Measurements from ENCODE around the gene ZNF423. TPM values are rescaled to one million over a fixed set of nuclear protein-coding genes. Genes with fewer than 3 reads are reported as not detected.

The ZNF423 gene
- total and polyA plus RNA-seq, 2 experiments from 2014 or later = 12.3 to 22.2 TPM

DNA sequence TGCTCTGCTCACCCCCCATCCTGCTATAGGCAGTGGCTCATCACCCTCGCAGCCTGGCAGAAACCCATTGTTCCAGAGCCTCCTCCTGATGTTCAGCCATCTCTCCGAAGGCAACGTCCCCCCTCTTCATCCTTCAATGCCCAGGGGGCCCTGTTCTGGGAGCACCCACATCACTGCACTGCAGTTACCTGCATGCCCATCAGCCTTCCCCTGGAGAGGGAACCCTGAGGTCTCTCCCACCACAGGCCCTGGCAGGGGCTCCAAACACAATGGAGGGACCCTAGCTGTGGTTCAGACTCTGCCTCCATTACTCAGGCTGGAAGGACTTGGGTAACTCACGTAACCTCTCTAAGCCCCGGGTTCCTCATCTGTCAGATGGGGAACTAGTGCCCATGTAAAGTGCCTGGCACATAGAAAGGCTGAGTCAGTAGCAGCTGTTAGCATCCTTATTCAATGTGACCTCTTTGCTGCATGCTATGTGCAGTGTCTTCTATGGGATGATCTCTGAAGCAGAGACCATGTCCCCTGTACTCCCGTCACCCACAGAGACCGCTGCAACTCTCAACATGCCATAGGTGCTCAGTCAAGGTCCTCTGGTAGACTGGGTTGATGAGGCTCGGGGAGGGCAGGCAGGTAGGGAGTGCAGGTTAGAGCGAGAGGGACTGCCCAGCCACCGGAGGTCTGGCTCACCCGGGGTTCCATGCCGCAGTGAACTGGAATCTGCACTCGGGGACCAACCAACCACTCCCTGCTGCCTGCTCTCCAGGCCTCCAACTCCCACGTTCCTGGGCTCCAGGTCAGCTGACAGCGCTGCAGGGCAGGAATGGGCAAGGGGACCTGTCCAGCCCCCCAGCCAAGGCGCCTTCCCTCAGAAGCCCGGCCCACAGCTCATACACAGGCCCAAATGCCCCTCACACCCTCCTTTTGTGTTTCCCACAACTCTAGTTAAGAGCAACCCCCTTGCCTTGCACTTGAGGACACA lies 233.2 kb downstream of the ZNF423 start:
- Histone ChIP-seq H3K9me3 (ENCODE audit: low read depth) (no peaks in the 10 kb centered on the region), H3K36me3 (no peaks in the 10 kb centered on the region), H3K27ac (peak overlapping the region; percentile 28), H3K4me3 (no peak overlapping the region), H3K27me3 (no peaks in the 10 kb centered on the region), H3K4me1 (ENCODE audit: low read depth) (peaks cover 23% of the 10 kb centered on the region)
- TF ChIP-seq, protein P1, sequence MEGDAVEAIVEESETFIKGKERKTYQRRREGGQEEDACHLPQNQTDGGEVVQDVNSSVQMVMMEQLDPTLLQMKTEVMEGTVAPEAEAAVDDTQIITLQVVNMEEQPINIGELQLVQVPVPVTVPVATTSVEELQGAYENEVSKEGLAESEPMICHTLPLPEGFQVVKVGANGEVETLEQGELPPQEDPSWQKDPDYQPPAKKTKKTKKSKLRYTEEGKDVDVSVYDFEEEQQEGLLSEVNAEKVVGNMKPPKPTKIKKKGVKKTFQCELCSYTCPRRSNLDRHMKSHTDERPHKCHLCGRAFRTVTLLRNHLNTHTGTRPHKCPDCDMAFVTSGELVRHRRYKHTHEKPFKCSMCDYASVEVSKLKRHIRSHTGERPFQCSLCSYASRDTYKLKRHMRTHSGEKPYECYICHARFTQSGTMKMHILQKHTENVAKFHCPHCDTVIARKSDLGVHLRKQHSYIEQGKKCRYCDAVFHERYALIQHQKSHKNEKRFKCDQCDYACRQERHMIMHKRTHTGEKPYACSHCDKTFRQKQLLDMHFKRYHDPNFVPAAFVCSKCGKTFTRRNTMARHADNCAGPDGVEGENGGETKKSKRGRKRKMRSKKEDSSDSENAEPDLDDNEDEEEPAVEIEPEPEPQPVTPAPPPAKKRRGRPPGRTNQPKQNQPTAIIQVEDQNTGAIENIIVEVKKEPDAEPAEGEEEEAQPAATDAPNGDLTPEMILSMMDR (IDR thresholded peaks at IDR 0.05; ENCODE audit: low read depth, low read length) = no peak
- DNase-seq (ENCODE audit: low read depth in 1 of 2, low spot score in 1 of 2) = no peak

DNA sequence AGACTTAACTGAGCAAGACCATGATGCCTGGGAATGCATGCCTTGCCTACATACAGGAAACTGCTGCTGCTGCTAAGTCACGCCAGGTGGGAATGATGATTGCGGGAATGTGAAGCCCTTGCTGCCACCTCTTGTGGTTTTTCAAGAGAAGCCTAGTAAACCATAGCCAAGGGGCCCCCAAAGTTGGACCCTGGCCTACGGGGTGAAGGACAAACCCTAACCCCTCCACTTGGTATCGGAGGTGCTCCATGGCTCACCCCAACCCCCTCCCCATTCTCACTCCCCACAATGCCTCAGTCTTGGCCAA lies 233.9 kb downstream of the ZNF423 start:
- DNase-seq (ENCODE audit: low read depth in 1 of 2, low spot score in 1 of 2) = no peak
- H3K27me3 ChIP-seq = no peaks in the 10 kb centered on the region
- H3K9me3 ChIP-seq (ENCODE audit: low read depth) = no peaks in the 10 kb centered on the region
- H3K4me1 ChIP-seq (ENCODE audit: low read depth) = peaks cover 23% of the 10 kb centered on the region
- no peaks in the 10 kb centered on the region for H3K36me3 ChIP-seq
- TF ChIP-seq, protein P1 (IDR thresholded peaks at IDR 0.05; ENCODE audit: low read depth, low read length) = no peak
- no peak overlapping the region for H3K4me3 ChIP-seq
- H3K27ac ChIP-seq = no peak overlapping the region

DNA sequence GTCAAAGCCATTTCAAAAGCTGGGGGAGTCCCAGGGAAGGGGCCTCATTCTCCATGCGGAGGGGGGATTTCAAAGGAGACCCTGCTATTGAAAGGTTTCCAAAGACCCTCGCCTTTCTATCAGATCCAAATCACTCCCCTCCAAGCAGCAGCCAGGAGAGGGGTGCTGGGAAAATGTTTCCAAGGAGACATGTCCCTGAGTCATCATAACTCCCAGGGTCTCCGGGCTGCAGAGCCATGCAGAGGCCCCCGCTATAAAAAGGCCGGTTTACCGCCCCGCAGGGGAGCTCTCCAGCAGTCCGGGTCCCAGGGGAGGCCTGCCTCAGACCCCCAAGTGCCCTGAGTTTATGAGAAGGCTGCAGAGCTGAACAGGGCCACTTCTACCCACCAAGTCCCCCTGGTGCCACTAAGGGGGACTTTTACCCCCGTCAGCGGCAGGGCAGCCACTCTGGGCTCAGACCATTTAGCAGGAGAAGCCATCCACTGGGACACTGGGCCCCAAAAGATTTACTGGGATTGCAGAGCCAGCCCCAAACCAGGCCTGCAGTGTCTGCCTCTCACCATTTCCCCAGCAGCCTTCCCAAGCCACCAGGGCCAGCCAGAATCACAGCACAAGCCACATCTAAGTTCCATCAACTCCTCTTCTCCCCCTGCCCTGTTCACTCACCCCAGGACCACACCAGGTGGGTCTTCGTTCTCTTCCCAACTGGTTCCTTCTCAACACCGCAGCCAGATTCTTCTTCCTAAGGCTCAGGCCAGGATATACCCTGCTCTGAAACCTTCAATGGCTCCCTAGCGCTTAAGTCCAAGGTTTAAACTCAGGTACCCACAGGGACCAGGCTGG lies 234.4 kb downstream of the ZNF423 start:
- peaks cover 23% of the 10 kb centered on the region for H3K4me1 ChIP-seq (ENCODE audit: low read depth)
- no peaks in the 10 kb centered on the region for H3K36me3 ChIP-seq
- no peaks in the 10 kb centered on the region for H3K9me3 ChIP-seq (ENCODE audit: low read depth)
- peak overlapping the region; percentile 78 for H3K27ac ChIP-seq
- H3K4me3 ChIP-seq = no peak overlapping the region
- DNase-seq (ENCODE audit: low read depth in 1 of 2, low spot score in 1 of 2) = peak; percentile 11 to 13
- TF ChIP-seq, protein P1 (IDR thresholded peaks at IDR 0.05; ENCODE audit: low read depth, low read length) = no peak
- no peaks in the 10 kb centered on the region for H3K27me3 ChIP-seq

DNA sequence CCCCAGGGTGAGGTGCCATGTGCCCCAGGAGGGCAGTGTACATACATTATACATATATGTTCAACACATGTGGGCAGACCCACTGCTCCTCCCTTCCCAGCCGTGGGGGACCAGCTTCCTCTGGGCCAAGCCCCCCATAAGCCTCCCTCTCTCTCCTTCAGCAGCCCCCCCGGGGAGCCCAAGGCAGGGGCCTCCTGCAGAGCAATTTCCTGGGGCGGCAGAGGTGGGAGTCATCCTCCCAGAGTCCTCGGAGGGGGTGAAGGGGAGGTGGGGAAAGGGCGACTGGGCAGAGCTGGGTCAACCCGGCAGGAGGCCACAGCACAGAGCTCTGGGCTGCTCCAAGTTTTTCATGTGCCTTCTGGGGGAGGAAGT lies 235.1 kb downstream of the ZNF423 start:
- no peaks in the 10 kb centered on the region for H3K9me3 ChIP-seq (ENCODE audit: low read depth)
- peak overlapping the region; percentile 78 for H3K27ac ChIP-seq
- H3K27me3 ChIP-seq = no peaks in the 10 kb centered on the region
- H3K4me3 ChIP-seq = no peak overlapping the region
- DNase-seq (ENCODE audit: low read depth in 1 of 2, low spot score in 1 of 2) = peak in 1 of 2 donors; percentile 40
- TF ChIP-seq, protein P1 (IDR thresholded peaks at IDR 0.05; ENCODE audit: low read depth, low read length) = no peak
- H3K36me3 ChIP-seq = no peaks in the 10 kb centered on the region
- H3K4me1 ChIP-seq (ENCODE audit: low read depth) = peaks cover 23% of the 10 kb centered on the region

DNA sequence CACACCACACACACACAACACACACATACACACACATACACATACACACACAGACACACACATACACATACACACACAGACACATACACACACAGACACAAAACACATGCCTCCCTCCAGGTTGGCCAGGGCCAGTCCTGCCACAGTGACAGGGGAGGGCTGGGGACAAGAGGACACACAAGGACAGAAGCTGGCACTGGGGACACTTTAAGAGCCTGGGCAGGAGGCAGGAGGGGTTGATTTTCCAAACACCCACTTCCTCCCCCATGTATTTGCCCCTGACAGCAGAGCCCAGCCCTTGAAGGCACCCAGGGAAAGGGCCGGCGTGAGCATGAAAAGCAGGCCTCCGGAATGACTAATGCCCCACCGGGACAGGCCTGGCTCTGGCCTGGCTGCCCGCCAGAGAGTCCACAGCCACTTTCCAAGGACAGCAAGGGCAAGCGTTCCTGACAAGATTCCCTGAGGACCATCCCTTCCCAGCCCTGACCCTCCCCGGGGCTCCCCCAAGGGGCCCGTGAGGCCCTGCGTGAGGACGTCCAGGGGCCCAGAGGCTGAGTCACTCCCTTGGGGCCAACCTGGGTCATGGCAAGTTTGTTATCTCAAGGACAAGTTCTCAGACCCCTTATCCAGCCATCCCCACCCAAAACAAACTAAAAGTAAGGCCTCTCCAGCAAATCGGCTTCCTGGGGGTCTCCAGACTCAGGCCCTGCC lies 235.6 kb downstream of the ZNF423 start:
- H3K27ac ChIP-seq = peak overlapping the region; percentile 78
- TF ChIP-seq, protein P1 (IDR thresholded peaks at IDR 0.05; ENCODE audit: low read depth, low read length) = no peak
- peaks cover 23% of the 10 kb centered on the region for H3K4me1 ChIP-seq (ENCODE audit: low read depth)
- H3K36me3 ChIP-seq = no peaks in the 10 kb centered on the region
- no peak overlapping the region for H3K4me3 ChIP-seq
- H3K27me3 ChIP-seq = no peaks in the 10 kb centered on the region
- DNase-seq (ENCODE audit: low read depth in 1 of 2, low spot score in 1 of 2) = peak; percentile 77 to 83
- no peaks in the 10 kb centered on the region for H3K9me3 ChIP-seq (ENCODE audit: low read depth)
